Brain microvascular endothelial cell (primary cell): ENCODE data around the gene PSEN1.

Experiments used
- DNase-seq: peaks from one replicate; pipeline ENCODE4 v3.0.0-alpha.2; 2020
- H3K27ac ChIP-seq: fragments of 250-450 bp; sonication (Bioruptor Pico); 2 replicates; pipeline ENCODE4 v1.5.1; 2020; ENCODE audit warnings: mild to moderate bottlenecking, moderate library complexity
- H3K27me3 ChIP-seq: fragments of 250-450 bp; sonication (Bioruptor Pico); replicated peaks from 2 replicates; pipeline ENCODE4 v1.5.1; 2020; ENCODE audit warnings: mild to moderate bottlenecking
- H3K36me3 ChIP-seq: fragments of 250-450 bp; sonication (Bioruptor Pico); replicated peaks from 2 replicates; pipeline ENCODE4 v1.5.1; 2020; ENCODE audit warnings: mild to moderate bottlenecking
- H3K4me3 ChIP-seq: 2 replicates; pipeline ENCODE4 v1.5.1; 2011; ENCODE audit warnings: low read depth, mild to moderate bottlenecking, control low read depth, low read length, moderate library complexity
- in situ Hi-C: cut with HindIII; loops from 2 replicates; pipeline ENCODE4 v1.10.0; 2017; ENCODE audit warnings: low sequenced_read_pairs, low pct_ligation_motif_present
- TF ChIP-seq, protein P1 (sequence below): IDR thresholded peaks from 2 replicates; pipeline ENCODE4 v1.5.1; 2011; ENCODE audit warnings: low read depth, mild to moderate bottlenecking, moderate library complexity, low read length, control low read depth, inconsistent platforms; ENCODE audit errors: missing control alignments

The PSEN1 gene

DNA sequence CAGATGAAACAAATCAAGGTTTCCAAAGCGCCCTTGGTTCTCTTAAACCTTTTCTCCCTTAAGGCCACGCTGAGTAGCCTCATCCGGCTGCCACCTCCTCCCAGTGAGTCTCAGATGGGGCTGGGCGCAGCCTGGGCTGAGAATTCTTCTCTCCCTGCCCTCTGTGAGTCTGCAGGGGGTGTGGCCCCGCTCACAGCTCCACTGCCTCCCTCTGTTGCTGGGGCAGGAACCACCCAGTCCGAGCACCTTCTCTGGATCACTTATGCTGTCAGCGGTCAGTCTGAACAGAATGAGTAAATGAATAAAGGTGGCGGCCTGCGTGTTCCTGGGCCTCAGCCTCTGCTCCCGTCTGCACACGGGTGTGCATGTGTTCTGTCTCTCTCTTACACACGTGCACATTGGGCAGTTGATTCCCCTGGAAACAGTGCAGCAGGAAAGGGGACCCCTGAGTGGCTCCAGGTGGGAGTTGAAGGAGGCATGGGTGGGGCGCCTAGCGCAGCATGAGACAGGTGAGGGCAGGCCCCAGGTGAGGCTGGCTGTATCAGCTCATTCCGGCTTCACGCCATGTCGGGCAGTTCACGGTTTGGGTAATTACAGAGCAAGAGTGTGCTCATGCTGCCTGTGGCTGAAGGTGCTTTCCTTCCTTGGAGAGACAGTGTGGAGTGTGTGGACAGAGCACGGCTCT, 105.3 kb downstream of the PSEN1 start:
- DNase-seq = no peak
- no peak overlapping the region for H3K4me3 ChIP-seq
- H3K36me3 ChIP-seq = no peaks in the 10 kb centered on the region
- H3K27me3 ChIP-seq = peaks cover 7% of the 10 kb centered on the region
- TF ChIP-seq, protein P1, sequence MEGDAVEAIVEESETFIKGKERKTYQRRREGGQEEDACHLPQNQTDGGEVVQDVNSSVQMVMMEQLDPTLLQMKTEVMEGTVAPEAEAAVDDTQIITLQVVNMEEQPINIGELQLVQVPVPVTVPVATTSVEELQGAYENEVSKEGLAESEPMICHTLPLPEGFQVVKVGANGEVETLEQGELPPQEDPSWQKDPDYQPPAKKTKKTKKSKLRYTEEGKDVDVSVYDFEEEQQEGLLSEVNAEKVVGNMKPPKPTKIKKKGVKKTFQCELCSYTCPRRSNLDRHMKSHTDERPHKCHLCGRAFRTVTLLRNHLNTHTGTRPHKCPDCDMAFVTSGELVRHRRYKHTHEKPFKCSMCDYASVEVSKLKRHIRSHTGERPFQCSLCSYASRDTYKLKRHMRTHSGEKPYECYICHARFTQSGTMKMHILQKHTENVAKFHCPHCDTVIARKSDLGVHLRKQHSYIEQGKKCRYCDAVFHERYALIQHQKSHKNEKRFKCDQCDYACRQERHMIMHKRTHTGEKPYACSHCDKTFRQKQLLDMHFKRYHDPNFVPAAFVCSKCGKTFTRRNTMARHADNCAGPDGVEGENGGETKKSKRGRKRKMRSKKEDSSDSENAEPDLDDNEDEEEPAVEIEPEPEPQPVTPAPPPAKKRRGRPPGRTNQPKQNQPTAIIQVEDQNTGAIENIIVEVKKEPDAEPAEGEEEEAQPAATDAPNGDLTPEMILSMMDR = no peak
- H3K27ac ChIP-seq = no peak overlapping the region
- in situ Hi-C loops = no loop called here

GRCh38 chr14:73242357-73242901, 106.1 kb downstream of the PSEN1 start:
- no peak overlapping the region for H3K4me3 ChIP-seq
- no peak for DNase-seq
- in situ Hi-C loops = no loop called here

GRCh38 chr14:73243341-73243740, 107.0 kb downstream of the PSEN1 start:
- in situ Hi-C loops = no loop called here
- TF ChIP-seq, protein P1 = no peak

More at GRCh38 chr14:73242357-73242901, 106.1 kb downstream of the PSEN1 start:
- Histone ChIP-seq H3K27me3 (peaks cover 1% of the 10 kb centered on the region), H3K27ac (no peak overlapping the region), H3K36me3 (no peaks in the 10 kb centered on the region)
- TF ChIP-seq, protein P1 = no peak

GRCh38 chr14:73243748-73244147, 107.4 kb downstream of the PSEN1 start:
- DNase-seq = no peak
- in situ Hi-C loops = no loop called here
- Histone ChIP-seq H3K36me3 (no peaks in the 10 kb centered on the region), H3K27me3 (no peaks in the 10 kb centered on the region), H3K4me3 (no peak overlapping the region), H3K27ac (no peak overlapping the region)
- TF ChIP-seq, protein P1 = no peak

More at GRCh38 chr14:73243341-73243740, 107.0 kb downstream of the PSEN1 start:
- no peak overlapping the region for H3K27ac ChIP-seq
- H3K36me3 ChIP-seq = no peaks in the 10 kb centered on the region
- no peaks in the 10 kb centered on the region for H3K27me3 ChIP-seq
- DNase-seq = no peak
- no peak overlapping the region for H3K4me3 ChIP-seq

DNA sequence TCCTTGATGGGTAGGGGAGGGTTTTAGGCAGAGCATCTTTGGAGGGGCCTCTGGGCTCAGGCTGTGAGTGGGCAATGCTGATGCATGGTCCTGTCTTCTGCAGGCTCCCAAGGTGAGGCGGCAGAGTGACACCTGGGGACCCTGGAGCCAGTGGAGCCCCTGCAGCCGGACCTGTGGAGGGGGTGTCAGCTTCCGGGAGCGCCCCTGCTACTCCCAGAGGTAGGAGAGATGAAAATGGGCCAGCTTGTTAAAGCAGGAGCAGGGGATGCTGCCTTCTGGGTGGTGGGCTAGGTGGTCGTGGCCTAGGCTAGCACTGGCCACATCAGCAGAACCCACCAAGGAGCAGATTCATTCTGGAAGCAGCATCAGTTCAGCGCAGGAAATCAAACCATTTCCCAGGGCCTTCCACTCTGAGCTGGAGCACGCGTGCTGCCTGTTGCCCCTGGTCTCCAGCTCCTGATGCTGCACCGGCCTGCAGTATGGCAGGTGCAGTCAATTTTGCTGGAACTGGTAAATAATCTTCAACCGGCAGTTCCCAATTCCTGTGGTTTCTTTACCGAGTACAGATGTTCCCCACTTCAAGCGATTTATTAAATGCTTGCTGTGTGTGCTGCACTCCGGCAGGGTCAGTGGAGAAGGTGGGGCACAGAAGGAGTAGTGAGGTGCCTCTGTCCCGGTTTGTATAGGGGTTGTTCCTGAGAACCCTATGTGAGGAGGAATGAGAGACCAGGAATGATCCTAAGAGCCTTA, 108.4 kb downstream of the PSEN1 start:
- no peaks in the 10 kb centered on the region for H3K27me3 ChIP-seq

More for the DNA sequence above, 108.4 kb downstream of the PSEN1 start:
- no peaks in the 10 kb centered on the region for H3K36me3 ChIP-seq
- TF ChIP-seq, protein P1 = no peak
- H3K27ac ChIP-seq = no peak overlapping the region
- in situ Hi-C loops = no loop called here
- no peak for DNase-seq
- no peak overlapping the region for H3K4me3 ChIP-seq
